ENCODE results near the gene GLCE.

Gene GLCE

DNA sequence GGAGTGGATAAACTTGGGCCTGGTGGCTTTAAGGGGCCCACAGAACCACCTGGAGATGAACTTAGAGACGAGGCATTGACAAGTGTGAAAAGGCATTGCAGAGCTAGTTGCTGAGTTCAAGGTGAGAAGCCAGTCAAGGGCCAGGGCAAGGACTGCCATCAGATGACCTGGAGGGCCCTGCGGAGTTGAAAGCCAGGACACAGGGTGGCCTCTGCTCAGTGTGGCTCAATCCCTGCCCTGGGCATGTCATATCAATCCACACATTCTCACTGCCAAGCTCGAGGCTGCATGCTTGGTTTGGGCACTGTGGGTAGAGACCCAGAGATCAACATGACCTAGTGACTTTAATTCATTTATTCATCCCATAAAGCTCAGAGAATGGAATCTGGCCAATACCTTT lies 147.5 kb downstream of the GLCE start:
- no peak overlapping the region for H3K4me3 Mint-ChIP-seq
- no peaks in the 10 kb centered on the region for H3K4me1 Mint-ChIP-seq
- DNase-seq (no peak), ATAC-seq (no peak)
- no peaks in the 10 kb centered on the region for H3K36me3 Mint-ChIP-seq (ENCODE audit: low read depth)
- peaks cover 7% of the 10 kb centered on the region for H3K9me3 Mint-ChIP-seq
- H3K27me3 Mint-ChIP-seq: peaks cover 18% of the 10 kb centered on the region
- H3K27ac Mint-ChIP-seq: no peak overlapping the region

DNA sequence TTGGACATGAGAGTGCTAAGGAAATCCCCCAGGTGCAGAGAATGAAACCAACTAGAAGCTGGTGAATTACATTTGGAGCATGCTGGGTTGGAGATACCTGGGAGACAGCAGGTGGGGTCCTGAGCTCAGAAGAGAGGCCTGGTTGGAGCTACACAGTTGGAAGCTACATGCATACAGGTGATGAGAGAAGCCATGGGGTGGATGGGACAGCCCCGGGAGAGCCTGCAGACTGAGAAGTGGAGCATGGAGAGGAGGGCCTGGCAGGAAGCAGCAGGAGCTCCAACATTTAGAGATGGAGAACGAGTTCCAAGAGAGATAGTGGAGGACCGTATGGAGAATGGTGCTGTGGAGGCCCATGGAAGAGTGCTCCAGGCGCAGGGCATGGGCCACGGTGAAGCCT lies 148.5 kb downstream of the GLCE start:
- no peak overlapping the region for H3K27ac Mint-ChIP-seq
- no peak overlapping the region for H3K4me3 Mint-ChIP-seq
- H3K27me3 Mint-ChIP-seq: peaks cover 17% of the 10 kb centered on the region
- ATAC-seq: peak; percentile 5
- no peaks in the 10 kb centered on the region for H3K36me3 Mint-ChIP-seq (ENCODE audit: low read depth)
- peaks cover 7% of the 10 kb centered on the region for H3K9me3 Mint-ChIP-seq
- no peak for DNase-seq
- H3K4me1 Mint-ChIP-seq: no peaks in the 10 kb centered on the region

DNA sequence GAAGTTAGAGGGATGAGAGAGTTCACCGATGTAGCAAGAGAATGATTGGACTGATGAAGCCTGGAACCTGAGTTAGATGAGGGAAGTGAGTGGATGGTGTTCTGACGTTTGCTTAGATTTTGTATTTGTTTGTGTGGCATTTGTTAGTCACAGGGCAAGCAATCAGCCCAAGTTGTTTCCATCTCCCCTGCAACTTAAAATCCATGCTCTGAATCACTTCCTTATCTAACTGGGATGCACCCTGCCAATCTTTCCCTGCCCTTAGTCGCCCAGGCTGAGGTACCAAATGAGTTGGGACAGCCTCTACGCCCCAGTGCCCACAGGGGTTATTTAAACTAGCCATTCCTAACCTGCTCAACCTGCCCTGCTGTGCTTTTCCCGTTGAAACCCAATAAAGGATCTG lies 150.9 kb downstream of the GLCE start:
- no peaks in the 10 kb centered on the region for H3K4me1 Mint-ChIP-seq
- H3K36me3 Mint-ChIP-seq (ENCODE audit: low read depth): no peaks in the 10 kb centered on the region
- DNase-seq (no peak), ATAC-seq (no peak)
- no peak overlapping the region for H3K4me3 Mint-ChIP-seq
- H3K9me3 Mint-ChIP-seq: peaks cover 7% of the 10 kb centered on the region
- no peak overlapping the region for H3K27ac Mint-ChIP-seq
- peaks cover 10% of the 10 kb centered on the region for H3K27me3 Mint-ChIP-seq

DNA sequence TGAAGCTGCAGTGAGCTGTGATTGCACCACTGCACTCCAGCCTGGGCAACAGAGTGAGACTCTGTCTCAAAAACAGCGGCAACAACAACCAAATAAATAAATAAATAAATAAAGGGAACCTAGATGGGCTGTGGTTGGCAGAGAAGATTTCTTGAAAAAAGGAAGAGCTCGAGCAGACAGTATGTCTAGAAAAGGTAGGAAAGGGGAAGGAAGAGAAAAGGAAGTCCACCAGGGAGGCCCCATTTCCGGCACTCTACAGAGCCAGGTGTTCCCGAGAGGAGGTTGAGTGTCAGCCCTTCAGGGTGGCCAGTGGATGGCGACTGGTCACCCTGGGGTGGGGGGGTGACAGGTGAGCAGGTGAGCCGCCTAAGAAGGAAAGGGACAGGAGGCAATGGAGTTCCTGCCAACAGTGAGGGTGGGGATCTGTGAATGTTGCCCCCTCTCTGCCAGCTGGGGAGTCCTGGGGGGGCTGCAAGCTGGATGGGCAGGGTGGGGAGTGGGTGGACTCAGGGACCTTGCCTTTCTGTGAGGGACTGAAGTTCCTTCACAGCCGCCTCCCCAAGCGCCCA lies 153.1 kb downstream of the GLCE start:
- Mint-ChIP-seq H3K27ac (no peak overlapping the region), H3K36me3 (ENCODE audit: low read depth) (no peaks in the 10 kb centered on the region), H3K4me3 (no peak overlapping the region), H3K27me3 (peaks cover 10% of the 10 kb centered on the region), H3K4me1 (no peaks in the 10 kb centered on the region), H3K9me3 (no peaks in the 10 kb centered on the region)
- ATAC-seq (no peak), DNase-seq (no peak)

DNA sequence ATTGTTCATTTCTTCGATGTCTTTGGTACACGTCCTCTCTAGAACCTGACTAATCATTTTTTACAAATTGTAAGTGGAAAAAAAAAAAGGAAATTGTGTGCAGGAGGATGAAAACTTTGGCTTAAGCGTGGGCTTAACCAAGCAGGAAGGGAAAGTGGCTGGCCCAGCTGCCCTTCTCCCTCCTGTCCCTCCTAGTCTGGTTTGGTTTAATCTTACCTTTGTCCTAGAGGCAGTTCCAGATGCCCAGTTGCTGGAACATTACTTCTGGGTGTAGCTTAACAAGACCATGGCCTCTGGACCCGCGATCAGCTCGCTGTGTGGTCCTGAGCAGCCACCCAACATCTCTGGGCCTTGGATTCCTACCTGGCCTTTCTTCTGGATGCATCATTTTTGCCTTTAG lies 153.7 kb downstream of the GLCE start:
- Mint-ChIP-seq H3K4me3 (no peak overlapping the region), H3K36me3 (ENCODE audit: low read depth) (no peaks in the 10 kb centered on the region), H3K9me3 (no peaks in the 10 kb centered on the region), H3K27me3 (peaks cover 8% of the 10 kb centered on the region), H3K4me1 (no peaks in the 10 kb centered on the region), H3K27ac (no peak overlapping the region)
- ATAC-seq (no peak), DNase-seq (no peak)

DNA sequence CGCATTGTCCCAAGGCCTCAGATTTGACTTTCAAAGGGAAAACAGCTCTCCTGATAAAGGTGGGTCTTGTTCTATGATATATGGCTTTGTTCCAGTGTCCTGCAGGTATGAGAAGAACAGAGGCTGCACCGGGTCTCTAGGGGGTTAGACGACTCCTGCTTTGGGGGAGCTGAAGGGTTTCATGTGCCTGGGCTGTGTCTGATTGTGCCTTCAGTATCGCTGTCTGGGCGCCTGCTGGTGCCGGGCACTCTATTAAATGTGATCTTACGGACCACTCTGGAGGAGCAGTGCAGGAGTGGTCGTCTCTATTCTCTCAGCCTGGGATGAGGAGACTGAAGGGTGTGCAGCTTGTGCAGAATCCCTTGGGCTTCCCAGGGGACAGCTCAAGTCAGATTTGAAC lies 154.3 kb downstream of the GLCE start:
- Mint-ChIP-seq H3K36me3 (ENCODE audit: low read depth) (no peaks in the 10 kb centered on the region), H3K4me3 (no peak overlapping the region)
- no peak for DNase-seq

DNA sequence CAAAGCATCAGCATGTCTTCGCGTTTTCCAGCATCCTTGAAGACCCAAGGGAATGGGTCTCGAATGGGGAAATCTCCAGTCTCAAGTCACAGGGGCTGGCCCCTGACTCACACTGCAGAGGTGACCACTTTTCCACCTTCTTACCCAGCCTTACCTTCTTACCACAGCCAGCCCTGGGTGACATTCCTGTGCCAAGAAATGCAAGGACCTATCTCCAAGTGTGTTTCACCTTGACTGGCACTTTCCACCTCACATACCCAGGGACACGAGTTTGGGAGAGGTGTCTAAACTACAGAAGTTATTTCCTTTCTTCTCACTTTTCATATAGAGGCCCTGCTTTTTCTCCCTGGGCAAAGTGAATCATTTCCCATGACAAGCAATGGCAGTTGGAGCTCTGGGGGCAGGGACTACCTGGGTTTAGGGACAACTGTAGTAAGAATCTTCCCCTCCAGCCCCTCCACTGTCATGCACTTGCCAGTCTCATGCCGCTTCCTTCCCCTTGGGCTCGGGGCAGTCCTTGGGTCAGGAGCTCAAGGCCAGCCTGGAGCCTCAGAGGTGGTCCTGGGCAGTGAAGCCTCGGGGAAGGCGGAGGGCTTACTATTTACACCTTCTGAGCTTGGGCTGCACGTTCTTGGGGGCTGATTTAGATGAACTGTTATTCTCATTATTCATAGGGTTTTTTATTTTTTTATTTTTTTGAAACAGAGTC lies 155.1 kb downstream of the GLCE start:
- Mint-ChIP-seq H3K27ac (no peak overlapping the region), H3K4me1 (peaks cover 8% of the 10 kb centered on the region), H3K4me3 (no peak overlapping the region), H3K9me3 (no peaks in the 10 kb centered on the region), H3K27me3 (peaks cover 6% of the 10 kb centered on the region), H3K36me3 (ENCODE audit: low read depth) (no peaks in the 10 kb centered on the region)
- no peak for ATAC-seq
- DNase-seq: no peak

More for the DNA sequence above, 154.3 kb downstream of the GLCE start:
- peaks cover 2% of the 10 kb centered on the region for H3K4me1 Mint-ChIP-seq
- no peak overlapping the region for H3K27ac Mint-ChIP-seq
- peaks cover 8% of the 10 kb centered on the region for H3K27me3 Mint-ChIP-seq
- no peaks in the 10 kb centered on the region for H3K9me3 Mint-ChIP-seq
- no peak for ATAC-seq

DNA sequence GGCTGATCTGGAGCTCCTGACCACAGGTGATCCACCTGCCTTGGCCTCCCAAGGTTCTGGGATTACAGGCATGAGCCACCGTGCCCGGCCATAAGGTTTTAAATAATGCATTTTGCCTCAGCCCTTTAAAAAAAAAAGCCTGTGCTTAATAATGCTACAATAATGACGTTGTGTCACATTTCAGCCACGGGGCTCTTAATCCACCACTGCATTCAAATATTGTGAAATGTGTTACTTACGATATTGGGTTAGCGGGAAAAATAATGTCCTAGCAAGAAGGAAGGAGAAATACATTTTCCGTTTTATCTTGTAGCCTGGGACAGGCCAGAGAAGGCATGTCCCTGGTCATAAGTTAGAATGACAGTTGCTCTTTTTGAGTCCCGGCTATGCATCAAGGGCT lies 155.9 kb downstream of the GLCE start:
- Mint-ChIP-seq H3K27me3 (peaks cover 3% of the 10 kb centered on the region), H3K4me1 (peaks cover 15% of the 10 kb centered on the region), H3K27ac (no peak overlapping the region), H3K9me3 (no peaks in the 10 kb centered on the region), H3K36me3 (ENCODE audit: low read depth) (no peaks in the 10 kb centered on the region), H3K4me3 (no peak overlapping the region)
- no peak for DNase-seq
- no peak for ATAC-seq

DNA sequence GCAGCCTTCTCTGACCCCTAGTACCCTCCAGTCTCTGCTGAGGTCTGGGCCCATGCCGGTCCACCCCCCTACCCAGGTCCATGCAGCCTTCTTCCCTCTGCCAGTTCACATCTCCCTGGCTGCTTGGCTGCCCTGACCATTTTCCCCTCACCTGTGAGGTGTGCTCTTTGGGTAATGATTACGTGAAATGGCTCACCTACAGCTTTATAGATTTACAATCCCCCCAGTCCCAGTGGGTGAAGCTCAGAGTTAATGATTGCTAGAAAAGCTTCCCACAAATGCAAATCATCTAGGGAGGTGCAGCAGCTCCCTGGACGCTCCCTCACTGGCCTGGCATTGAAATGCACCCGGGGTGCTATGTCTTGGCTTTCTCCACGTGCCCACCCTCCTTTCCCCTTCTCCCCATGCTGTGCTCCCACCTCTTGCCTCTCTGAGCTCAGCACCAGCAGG lies 157.0 kb downstream of the GLCE start:
- H3K9me3 Mint-ChIP-seq: no peaks in the 10 kb centered on the region
- H3K36me3 Mint-ChIP-seq (ENCODE audit: low read depth): no peaks in the 10 kb centered on the region
- H3K27me3 Mint-ChIP-seq: peaks cover 3% of the 10 kb centered on the region
- peaks cover 18% of the 10 kb centered on the region for H3K4me1 Mint-ChIP-seq
- H3K4me3 Mint-ChIP-seq: no peak overlapping the region
- ATAC-seq (no peak), DNase-seq (no peak)
- no peak overlapping the region for H3K27ac Mint-ChIP-seq

DNA sequence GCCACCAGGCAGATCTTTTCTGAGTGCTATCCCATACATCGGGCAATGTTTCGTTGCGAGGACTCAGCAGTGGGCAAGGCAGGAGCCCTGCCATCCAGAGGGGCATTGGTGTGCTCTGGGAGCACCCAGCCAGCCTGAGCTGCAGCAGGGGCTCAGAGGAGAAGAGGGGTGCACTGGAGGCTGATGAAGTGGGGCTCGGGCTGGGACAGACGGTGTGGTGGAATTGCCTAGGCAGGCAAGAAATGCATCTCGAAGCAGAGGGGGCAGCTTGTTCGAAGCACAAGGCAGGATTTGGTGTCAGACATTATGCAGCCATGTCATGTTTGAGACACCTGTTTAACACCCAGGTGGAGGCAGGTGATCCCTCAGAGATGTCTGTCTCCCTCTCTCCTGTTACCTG lies 157.6 kb downstream of the GLCE start:
- Mint-ChIP-seq H3K4me1 (peaks cover 18% of the 10 kb centered on the region), H3K9me3 (no peaks in the 10 kb centered on the region), H3K4me3 (no peak overlapping the region), H3K27me3 (peaks cover 3% of the 10 kb centered on the region), H3K36me3 (ENCODE audit: low read depth) (no peaks in the 10 kb centered on the region), H3K27ac (no peak overlapping the region)
- ATAC-seq (no peak), DNase-seq (no peak)

DNA sequence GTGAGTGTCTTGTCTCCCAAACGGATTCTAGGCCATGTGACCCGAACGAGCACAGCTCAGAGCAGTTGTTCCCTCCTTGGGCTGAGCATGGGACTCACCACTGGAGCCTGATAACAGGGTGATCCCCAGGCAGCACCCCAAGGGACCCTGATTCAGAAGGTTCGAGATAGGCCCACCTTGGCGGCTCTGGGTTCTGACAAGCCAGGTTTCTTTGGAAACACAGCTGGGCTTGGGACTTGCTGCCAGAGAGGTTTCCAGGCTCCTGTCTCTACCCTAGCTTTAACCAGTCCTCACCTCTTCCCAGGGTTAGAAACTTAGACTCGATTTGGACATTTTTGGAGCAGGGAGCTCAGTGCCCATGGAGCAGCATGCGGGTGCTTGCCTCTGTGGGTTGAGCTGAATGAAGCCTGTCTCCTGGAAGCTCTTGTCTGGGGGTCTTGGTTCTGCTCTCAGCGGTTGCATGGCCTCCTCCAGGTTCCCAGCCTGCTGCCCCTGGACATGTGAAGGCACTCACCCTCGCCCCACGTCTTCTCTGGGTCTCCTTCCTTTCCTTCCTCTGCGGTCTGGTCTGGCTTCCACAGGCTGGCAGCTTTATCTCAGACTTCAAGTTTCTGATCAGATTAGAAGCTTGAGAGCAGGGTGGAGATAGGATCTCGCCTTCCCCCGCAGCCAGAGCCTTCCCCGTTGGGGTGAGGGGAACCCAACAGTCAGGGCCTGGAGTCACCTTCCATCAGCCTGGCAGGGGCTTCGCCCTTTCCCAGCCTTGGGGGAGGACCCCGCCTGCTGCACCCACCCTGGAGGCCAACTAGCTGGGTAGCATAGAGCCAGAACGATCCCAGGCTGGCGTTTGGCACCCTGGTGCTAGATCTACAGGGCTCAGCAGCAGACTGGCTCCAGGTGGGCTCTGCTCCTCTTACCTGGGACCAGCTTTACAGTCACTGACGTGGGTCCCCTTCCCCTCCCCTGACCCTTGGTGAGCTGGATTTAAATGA lies 159.2 kb downstream of the GLCE start:
- no peaks in the 10 kb centered on the region for H3K9me3 Mint-ChIP-seq
- ATAC-seq (no peak), DNase-seq (no peak)
- no peak overlapping the region for H3K27ac Mint-ChIP-seq
- H3K4me1 Mint-ChIP-seq: peaks cover 18% of the 10 kb centered on the region
- H3K36me3 Mint-ChIP-seq (ENCODE audit: low read depth): no peaks in the 10 kb centered on the region
- H3K27me3 Mint-ChIP-seq: peaks cover 8% of the 10 kb centered on the region
- no peak overlapping the region for H3K4me3 Mint-ChIP-seq

DNA sequence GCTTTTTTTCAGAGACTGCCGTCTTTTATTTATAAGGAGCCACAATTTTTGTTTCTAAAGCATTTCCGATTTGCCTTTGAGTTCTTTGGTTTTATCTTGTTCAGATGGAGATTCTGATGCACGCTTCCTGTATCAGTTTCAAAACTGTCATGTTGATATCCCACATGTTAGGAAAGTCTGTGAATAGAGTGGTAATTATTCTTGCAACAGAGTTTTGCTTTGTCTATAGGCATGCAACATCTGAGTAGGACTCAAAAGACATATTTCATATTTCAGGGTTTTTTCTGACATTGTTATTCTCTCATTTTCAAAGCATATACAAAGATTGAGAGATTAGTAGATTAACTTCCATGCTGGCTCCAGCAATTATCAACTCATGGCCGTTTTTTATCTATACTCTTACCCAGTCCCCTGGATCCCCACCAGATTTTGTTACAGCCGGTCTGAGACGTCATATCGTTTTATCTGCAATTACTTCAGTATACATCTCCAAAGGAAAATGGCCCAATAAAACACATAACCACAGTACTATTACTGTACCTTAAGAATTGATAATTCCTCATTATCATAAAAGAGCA lies 160.6 kb downstream of the GLCE start:
- Mint-ChIP-seq H3K36me3 (ENCODE audit: low read depth) (no peaks in the 10 kb centered on the region), H3K27ac (peak overlapping the region; percentile 70), H3K4me3 (peak overlapping the region; percentile 9), H3K27me3 (peaks cover 9% of the 10 kb centered on the region), H3K4me1 (peaks cover 18% of the 10 kb centered on the region), H3K9me3 (no peaks in the 10 kb centered on the region)
- ATAC-seq (peak; percentile 79), DNase-seq (no peak)

Measured in activated naive CD8-positive, alpha-beta T cell treated with anti-CD3 and anti-CD28 coated beads, Interleukin-2, amount 50 U/mL, for 24 hours (primary cell).